GM18508 (cell line): Measurements from ENCODE around the gene TRIM44.

Experiments used
- ATAC-seq: cut with Tn5 transposase; IDR thresholded peaks from one replicate; pipeline ENCODE4 v1.9.1; 2021; ENCODE audit warnings: moderate number of reproducible peaks; ENCODE audit not compliant: insufficient read depth, unreplicated experiment

Gene TRIM44

GRCh38 chr11:35784699-35785098, 122.1 kb downstream of the TRIM44 start:
- no peak for ATAC-seq

- peak; percentile 66 for ATAC-seq
Measured at GRCh38 chr11:35785287-35786167, 123.0 kb downstream of the TRIM44 start.

- ATAC-seq, result no peak
Measured at GRCh38 chr11:35786188-35786587, 123.6 kb downstream of the TRIM44 start.

GRCh38 chr11:35787013-35787504, 124.5 kb downstream of the TRIM44 start:
- no peak for ATAC-seq

GRCh38 chr11:35787626-35788025, 125.1 kb downstream of the TRIM44 start:
- ATAC-seq, result no peak

GRCh38 chr11:35791088-35791958, 128.7 kb downstream of the TRIM44 start:
- ATAC-seq, result no peak

GRCh38 chr11:35792148-35792845, 129.7 kb downstream of the TRIM44 start:
- ATAC-seq, result no peak

- ATAC-seq, result no peak
Measured at GRCh38 chr11:35792846-35793192, 130.2 kb downstream of the TRIM44 start.

GRCh38 chr11:35794333-35794732, 131.8 kb downstream of the TRIM44 start:
- no peak for ATAC-seq

GRCh38 chr11:35794850-35795249, 132.3 kb downstream of the TRIM44 start:
- no peak for ATAC-seq

GRCh38 chr11:35796562-35796961, 134.0 kb downstream of the TRIM44 start:
- ATAC-seq, result no peak

- ATAC-seq, result no peak
Measured at GRCh38 chr11:35798423-35798822, 135.8 kb downstream of the TRIM44 start.

GRCh38 chr11:35798983-35799382, 136.4 kb downstream of the TRIM44 start:
- no peak for ATAC-seq

GRCh38 chr11:35799655-35800054, 137.1 kb downstream of the TRIM44 start:
- no peak for ATAC-seq

- no peak for ATAC-seq
Measured at GRCh38 chr11:35800970-35801953, 138.7 kb downstream of the TRIM44 start.

- ATAC-seq, result no peak
Measured at GRCh38 chr11:35802221-35802620, 139.6 kb downstream of the TRIM44 start.

GRCh38 chr11:35802672-35803071, 140.1 kb downstream of the TRIM44 start:
- ATAC-seq, result no peak

- ATAC-seq, result no peak
Measured at GRCh38 chr11:35803115-35803514, 140.5 kb downstream of the TRIM44 start.

GRCh38 chr11:35804451-35805040, 142.0 kb downstream of the TRIM44 start:
- ATAC-seq, result no peak
